Stimulated activated CD4-positive, alpha-beta T cell treated with anti-CD3 and anti-CD28 coated beads, Interleukin-1b, Interleukin-23, amount 100 ng/mL, for 48 hours (primary cell): ENCODE results near the gene CHTF18.
"Not testable (repeated sequence)": the region's sequence is repeated elsewhere in the genome, so short reads cannot be mapped to it uniquely, and the experiment has no call there.

Source experiments
- DNase-seq: peaks from one replicate; pipeline ENCODE4 v3.0.0-alpha.2; 2020

The CHTF18 gene

GRCh38 chr16:760545-761343, 27.7 kb upstream of the CHTF18 start, which contains the start of gene MSLN:
Gene MSLN, plus strand, starts transcription at chr16:760734. Its CDS starts 1,947 bp downstream, at chr16:762681.
- no peak for DNase-seq

DNA sequence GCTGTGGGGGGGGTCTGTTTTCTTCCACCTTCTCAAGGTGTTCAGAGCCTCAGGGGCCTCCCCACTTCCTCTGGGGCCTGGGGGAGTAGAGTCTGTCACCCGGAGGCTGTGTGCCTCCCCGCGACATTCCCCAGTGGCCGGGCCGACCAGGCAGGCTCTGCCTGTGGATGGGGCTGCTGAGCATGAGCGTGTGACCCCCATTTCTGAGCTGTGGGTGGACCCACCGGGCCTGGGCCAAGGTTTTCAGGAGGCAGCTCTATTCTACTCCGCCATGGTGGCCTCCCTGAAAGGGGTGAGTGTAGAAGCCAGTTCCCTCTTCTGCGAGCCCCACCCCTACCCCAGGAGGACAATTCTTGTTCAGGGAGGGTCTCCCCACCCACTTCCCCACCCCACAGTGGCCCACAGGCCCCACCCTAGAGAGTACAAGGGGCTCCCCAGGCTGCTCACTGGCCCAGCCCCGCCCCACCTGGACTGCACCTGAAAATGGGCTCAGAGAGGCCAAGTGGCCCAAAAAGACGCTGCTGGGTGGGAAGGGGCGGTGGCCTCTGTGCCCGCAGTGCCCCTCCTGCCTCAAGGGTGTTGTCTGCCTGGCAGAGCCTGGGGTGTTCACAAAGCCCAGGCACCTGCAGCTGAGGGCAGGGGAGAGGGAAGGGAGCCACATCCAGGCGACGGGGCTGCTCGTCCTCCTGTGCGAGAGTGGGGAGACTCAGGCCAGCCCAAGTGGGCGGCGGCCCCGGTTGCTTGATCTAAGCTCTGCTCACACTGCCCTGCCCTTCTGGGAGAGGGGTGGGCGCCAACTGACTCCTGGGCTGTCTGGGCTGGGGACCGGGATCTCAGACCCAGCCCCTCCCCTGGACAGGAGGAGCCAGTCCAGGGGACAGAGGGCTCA, 26.6 kb upstream of the CHTF18 start:
- no peak for DNase-seq

- no peak for DNase-seq
Measured at GRCh38 chr16:762595-763268, 25.7 kb upstream of the CHTF18 start.

DNA sequence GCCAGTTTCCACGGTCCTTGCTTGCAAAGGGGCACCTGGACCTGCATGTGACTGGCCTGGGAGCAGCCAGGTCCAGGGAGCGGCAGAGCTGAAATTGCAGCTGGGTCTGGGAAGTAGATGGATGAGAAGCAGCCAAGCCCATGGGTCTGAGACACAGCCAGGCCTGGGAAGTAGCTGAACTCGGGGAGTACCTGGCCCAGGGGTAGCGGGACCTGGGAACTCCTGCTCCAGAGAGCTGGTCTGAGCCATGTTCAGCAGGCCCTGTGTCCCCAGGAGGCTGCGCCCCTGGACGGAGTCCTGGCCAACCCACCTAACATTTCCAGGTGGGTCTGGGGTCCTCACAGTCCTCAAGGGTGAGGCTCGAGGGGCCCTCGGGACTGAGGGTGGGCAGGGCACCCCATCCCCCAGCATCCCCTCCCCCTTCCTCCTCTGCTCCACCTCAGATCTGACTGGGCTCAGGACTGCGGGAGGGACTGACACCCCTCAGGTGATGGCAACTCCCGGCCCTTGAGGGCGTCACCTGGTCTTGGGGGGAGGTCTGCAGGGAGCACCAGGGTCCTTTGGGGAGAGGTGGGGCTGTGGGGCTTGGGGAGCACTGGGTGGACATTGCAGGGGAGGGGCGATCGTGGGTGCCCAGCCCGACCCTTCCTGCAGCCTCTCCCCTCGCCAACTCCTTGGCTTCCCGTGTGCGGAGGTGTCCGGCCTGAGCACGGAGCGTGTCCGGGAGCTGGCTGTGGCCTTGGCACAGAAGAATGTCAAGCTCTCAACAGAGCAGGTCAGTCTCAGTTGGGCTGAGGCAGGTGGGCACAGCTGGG, 24.8 kb upstream of the CHTF18 start:
- no peak for DNase-seq

- DNase-seq, result no peak
Measured at GRCh38 chr16:764184-764750, 24.2 kb upstream of the CHTF18 start.

DNA sequence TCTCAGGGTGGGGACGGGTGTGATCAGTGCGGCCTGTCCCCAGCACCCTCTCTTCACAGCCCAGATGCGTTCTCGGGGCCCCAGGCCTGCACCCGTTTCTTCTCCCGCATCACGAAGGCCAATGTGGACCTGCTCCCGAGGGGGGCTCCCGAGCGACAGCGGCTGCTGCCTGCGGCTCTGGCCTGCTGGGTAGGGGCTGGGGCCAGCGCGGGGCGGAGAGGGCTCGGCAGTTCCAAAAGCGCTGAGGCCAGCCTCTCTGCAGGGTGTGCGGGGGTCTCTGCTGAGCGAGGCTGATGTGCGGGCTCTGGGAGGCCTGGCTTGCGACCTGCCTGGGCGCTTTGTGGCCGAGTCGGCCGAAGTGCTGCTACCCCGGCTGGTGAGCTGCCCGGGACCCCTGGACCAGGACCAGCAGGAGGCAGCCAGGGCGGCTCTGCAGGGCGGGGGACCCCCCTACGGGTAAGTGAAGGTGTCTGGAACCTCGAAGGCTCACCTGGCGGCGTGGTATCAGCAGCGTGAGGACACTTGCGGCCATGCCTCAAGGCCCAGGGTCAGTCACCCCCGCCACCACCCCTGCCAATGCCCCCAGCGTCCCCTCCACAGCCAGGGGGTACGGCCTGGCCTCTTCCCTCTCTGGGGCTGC, 23.5 kb upstream of the CHTF18 start:
- no peak for DNase-seq

DNA sequence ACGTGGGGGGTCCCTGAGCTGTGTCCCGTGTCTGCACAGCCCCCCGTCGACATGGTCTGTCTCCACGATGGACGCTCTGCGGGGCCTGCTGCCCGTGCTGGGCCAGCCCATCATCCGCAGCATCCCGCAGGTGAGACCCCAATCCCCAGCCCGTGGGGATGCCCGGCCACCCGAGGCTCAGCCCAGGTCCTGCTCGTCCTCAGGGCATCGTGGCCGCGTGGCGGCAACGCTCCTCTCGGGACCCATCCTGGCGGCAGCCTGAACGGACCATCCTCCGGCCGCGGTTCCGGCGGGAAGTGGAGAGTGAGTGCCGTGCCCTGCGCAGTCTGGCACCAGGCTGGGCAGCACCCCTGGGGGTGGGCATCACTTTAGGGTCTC, 22.9 kb upstream of the CHTF18 start:
- DNase-seq, result no peak

GRCh38 chr16:766008-766819, 22.2 kb upstream of the CHTF18 start:
- no peak for DNase-seq

DNA sequence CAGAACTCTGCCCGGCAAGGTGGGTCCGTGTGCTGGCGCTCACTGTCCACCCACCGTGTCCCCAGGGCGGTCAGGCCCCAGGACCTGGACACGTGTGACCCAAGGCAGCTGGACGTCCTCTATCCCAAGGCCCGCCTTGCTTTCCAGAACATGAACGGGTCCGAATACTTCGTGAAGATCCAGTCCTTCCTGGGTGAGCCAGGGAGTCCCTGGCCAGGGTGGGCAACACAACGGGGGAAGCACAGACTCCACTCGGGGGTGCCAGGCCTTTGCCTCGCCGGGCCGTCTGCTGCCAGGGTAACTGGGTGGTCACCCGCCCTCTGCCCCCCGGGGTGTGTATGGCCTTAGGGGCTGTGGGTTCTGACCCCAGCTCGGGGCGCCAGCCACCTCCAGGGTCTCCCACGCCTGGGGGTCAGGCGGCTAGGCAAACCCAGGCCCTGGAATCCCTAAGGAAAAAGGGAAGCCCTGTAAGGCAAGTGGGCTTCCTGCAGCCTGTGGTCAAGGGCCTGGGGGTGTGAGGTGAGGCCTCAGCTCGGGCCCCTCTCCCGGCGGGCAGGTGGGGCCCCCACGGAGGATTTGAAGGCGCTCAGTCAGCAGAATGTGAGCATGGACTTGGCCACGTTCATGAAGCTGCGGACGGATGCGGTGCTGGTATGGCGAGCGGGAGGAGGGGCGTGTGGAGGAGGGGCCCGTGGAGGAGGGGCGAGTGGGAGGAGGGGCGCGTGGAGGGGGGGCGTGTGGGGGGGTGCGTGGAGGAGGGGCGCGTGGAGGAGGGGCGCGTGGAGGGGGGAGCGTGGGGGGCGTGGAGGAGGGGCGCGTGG, 21.4 kb upstream of the CHTF18 start:
- no peak for DNase-seq

GRCh38 chr16:767743-768235, 20.6 kb upstream of the CHTF18 start:
- no peak for DNase-seq

GRCh38 chr16:768428-768827, 20.0 kb upstream of the CHTF18 start:
- no peak for DNase-seq

DNA sequence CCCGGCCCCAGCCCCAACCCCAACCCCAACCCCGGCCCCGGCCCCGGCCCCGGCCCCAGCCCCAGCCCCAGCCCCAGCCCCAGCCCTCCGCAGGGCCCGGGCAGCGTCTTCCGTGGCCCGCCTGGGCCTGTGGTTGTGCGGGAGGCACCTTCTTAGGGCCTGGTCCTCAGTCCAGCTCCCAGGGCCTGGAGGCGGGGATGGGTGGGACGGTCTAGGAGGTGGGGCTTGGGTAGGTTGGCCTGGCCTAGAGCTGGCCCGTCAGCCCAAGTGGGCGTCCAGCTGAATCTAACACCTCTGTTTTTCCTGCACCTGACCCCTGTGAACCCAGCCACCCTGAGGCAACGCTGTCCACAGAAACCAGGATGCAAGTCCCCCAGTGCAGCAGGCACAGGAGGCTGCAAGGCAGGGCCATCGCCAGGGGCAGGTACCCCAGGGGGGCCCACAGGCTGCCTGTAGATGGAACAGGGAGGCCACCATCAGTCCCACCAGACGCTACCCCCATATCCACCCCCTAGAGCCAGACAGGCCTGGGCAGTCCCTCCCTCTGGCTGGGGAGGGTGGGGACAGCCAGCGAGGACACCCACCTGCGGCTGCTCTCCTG, 19.1 kb upstream of the CHTF18 start:
- DNase-seq, result no peak

DNA sequence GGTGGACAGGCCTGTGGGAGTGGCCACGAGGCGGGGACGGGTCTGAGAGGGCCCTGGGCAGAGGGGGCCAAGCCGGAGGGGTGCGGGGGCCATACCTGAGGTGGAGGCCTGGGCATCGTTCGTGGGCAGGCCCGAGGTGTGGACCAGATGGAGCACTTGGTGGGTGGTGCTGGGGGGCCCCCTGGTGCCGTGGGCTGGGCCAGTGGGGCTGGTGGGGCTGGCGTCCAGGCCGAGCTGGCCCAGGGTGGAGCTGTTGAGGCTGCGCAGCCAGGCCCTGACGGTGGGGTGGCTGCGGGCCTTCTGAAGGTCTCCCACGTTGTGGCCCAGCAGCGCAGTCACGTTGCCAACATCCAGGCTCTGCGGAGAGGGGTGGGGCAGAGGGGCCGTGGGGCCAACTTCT, 18.5 kb upstream of the CHTF18 start:
- DNase-seq, result no peak

DNA sequence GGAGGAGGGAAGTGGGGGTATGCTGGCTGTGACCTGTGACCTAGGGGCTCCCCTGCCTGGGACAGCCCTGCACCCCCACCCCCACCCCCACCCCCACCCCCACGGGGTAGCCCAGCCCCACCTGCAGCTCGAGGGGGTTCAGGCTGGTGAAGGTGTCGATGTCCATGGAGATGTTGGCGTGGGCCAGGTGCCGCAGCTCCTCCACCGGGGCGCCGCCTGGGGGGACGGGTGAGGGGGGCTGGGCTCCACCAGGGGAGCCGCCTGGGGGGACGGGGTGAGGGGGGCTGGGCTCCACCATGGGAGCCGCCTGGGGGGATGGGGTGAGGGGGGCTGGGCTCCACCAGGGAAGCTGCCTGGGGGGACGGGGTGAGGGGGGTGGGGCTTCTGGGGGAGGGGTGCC, 18.0 kb upstream of the CHTF18 start:
- DNase-seq, result no peak

GRCh38 chr16:772959-773358, 15.5 kb upstream of the CHTF18 start:
- no peak for DNase-seq

DNA sequence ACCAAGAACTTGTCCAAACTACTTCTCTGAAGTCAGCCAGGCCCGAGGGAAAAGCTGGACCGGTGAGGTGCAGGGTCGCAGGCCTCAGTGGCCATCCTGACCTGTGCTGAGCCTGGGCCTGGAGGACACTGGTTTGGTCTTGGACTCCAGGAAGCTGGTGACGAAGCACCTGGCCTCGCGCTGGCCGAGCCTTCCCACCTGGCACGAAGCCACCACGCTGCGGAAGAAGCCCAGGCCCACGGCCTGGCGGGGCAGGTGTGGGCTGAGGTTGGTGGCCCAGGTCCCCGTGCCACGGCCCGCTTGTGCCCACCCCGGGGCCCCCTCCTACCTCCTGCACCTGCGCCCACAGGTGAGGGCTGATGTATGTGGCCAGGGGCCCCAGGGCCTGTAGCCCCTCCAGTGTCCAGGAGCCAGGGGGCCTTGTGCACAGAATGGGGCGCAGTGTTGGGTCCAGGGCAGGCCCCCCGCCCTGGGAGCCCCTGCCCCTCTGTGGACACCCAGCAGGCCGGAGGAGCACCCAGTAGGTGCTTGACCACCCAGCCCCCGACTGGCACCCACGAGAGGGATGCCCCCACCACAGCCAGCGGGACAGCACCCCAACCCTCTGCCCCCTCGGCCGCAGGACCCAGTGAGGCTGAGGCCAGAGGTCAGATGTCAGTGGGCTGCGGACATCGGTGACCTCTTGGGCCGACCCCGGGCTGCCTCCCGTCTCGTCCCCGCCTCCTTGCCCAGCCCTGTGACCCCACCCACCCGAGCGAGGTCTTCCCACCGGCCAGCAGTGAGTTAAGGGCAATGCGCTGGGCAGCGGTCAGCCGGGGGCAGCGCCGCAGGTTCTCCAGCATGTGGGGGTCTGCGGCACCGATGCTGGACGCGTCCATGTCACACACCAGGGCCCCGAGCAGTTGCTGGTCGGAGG, 14.1 kb upstream of the CHTF18 start:
- DNase-seq, result no peak

DNA sequence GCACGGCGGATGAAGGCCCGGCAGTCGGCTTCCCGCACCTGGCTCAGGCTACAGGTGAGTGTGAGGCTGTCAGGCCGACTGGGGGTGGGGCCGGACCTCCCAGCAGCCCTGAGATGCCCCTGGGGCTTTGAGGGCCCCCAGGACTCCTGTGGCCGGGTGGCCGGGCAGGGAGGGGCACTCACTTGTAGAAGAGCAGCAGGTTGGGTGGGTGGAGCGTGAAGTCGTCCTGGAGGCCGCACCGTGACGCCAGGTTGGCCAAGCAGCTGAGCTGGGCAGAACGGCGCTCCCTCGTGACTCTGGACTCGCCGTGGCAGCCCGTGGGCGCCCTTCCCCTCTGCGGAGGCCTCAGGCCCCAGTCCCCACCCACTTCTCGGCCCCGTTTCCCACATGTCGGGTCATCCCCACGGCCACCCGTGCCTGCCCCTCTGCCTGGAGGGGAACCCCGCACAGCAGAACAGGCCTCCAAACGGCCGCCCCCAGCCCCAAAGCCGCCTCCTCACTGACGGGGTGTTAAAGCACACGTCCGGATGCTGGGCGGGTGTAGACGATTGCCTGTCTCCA, 13.1 kb upstream of the CHTF18 start:
- no peak for DNase-seq

- not testable (repeated sequence) for DNase-seq
Measured at GRCh38 chr16:776298-776697, 12.1 kb upstream of the CHTF18 start.
